K562 (cell line): ENCODE results near the gene MEX3D. TPM values are rescaled to one million over a fixed set of nuclear protein-coding genes. Genes with fewer than 3 reads are reported as not detected.
A peak's percentile ranks its signal among the peaks of the same experiment; 100 is the strongest.

Experiments used
- ATAC-seq: fragments of 200-7000 bp; cut with Tn5 transposase; 3 replicates; pipeline ENCODE4 v1.9.1; 2020; ENCODE audit warnings: moderate library complexity
- BruUV-seq: library from RNA; stranded (reverse); fragments of 400-500 nt; replicated peaks from 2 replicates; lab custom pipeline; 2021; lab: Mats Ljungman, UMichigan
- CTCF ChIA-PET: fragments of 300-600 bp; formaldehyde crosslinking; extraction: SDS; loops from one replicate; lab custom pipeline; 2021; ENCODE audit warnings: low intra/inter-chr PET ratio; lab: Yijun Ruan, JAX
- POLR2A ChIA-PET: fragments of 300-600, 350-650 bp; sonication (Branson Sonifier 250); formaldehyde crosslinking; extraction: SDS; loops from one replicate; lab custom pipeline; 2021; ENCODE audit warnings: antibody characterized with exemption, inconsistent platforms; lab: Yijun Ruan, JAX
- DNase-seq, 4 experiments: peaks; one replicate each; pipeline versions ENCODE4 v3.0.0 to v3.0.0-alpha.2; 2011 to 2018; ENCODE audit warnings: low spot score in 3 of 4, mixed read lengths in 3 of 4; ENCODE audit errors: extremely low read depth in 1 of 4
- FAIRE-seq: peaks from 2 replicates; lab custom pipeline; 2011; peaks lifted over from hg19 to GRCh38; lab: Jason Lieb, UNC
- H2AFZ ChIP-seq: 2 replicates; pipeline ENCODE4 v1.6.0; 2011; ENCODE audit warnings: low read depth, low read length, control low read depth, inconsistent platforms
- H3K27ac ChIP-seq: fragments of 200-600 bp; 3 replicates; pipeline ENCODE4 v1.8.0; 2011; ENCODE audit warnings: low read depth, mild to moderate bottlenecking, control low read depth, inconsistent platforms, low read length, moderate library complexity, mixed read lengths; ENCODE audit errors: extremely low read depth
- H3K27me3 ChIP-seq, 2 experiments: fragments of 300-600 bp in 1 of 2; 2 replicates in 1 of 2; 3 replicates in 1 of 2; pipeline versions ENCODE4 v1.6.0 to v1.8.0; 2011; ENCODE audit warnings: inconsistent platforms in 2 of 2, low read length in 2 of 2, mild to moderate bottlenecking in 1 of 2, mixed read lengths in 1 of 2, moderate library complexity in 1 of 2; ENCODE audit not compliant: control insufficient read depth in 2 of 2, insufficient read depth in 2 of 2
- H3K36me3 ChIP-seq: fragments of 300-600 bp; 3 replicates; pipeline ENCODE4 v1.8.0; 2011; ENCODE audit warnings: mild to moderate bottlenecking, low read length, inconsistent platforms; ENCODE audit not compliant: control insufficient read depth, insufficient read depth
- H3K4me1 ChIP-seq, 2 experiments: fragments of 200-600 bp in 1 of 2; replicated peaks in 1 of 2; 2 replicates in 1 of 2; 3 replicates in 1 of 2; pipeline versions ENCODE4 v1.5.1 to v1.8.0; 2011; ENCODE audit warnings: inconsistent platforms in 2 of 2, low read length in 2 of 2, mild to moderate bottlenecking in 1 of 2, mixed read lengths in 1 of 2, moderate library complexity in 1 of 2; ENCODE audit not compliant: control insufficient read depth in 2 of 2, insufficient read depth in 2 of 2
- H3K4me2 ChIP-seq: 2 replicates; pipeline ENCODE4 v1.6.1; 2011; ENCODE audit warnings: low read length, control low read depth, inconsistent platforms, mixed read lengths; ENCODE audit not compliant: insufficient read depth
- H3K4me3 ChIP-seq: fragments of 200-600 bp; sonication (generic), shearing (Covaris generic); 2 replicates; pipeline ENCODE4 v1.5.1; 2016; ENCODE audit warnings: control low read depth, inconsistent platforms
- H3K79me2 ChIP-seq: fragments of 200-600 bp; 3 replicates; pipeline ENCODE4 v1.8.0; 2011; ENCODE audit warnings: low read length, inconsistent platforms; ENCODE audit not compliant: control insufficient read depth, insufficient read depth
- H3K9ac ChIP-seq, 2 experiments: 2 replicates each; pipeline versions ENCODE4 v1.6.0 to v1.6.1; 2011; ENCODE audit warnings: low read depth in 2 of 2, low read length in 2 of 2, control low read depth in 1 of 2, inconsistent platforms in 1 of 2, mild to moderate bottlenecking in 1 of 2, mixed read lengths in 1 of 2; ENCODE audit not compliant: insufficient read depth in 1 of 2
- H3K9me1 ChIP-seq: one replicate; pipeline ENCODE4 v1.6.0; 2011; ENCODE audit warnings: inconsistent platforms, mild to moderate bottlenecking, low read length, moderate library complexity; ENCODE audit not compliant: control insufficient read depth, insufficient read depth
- H3K9me3 ChIP-seq: replicated peaks from 2 replicates; pipeline ENCODE4 v1.5.1; 2011; ENCODE audit warnings: low read depth, low read length, inconsistent platforms; ENCODE audit not compliant: control insufficient read depth, insufficient read depth
- H4K20me1 ChIP-seq: replicated peaks from 2 replicates; pipeline ENCODE4 v1.6.1; 2011; ENCODE audit warnings: low read length, inconsistent platforms, mixed read lengths; ENCODE audit not compliant: control insufficient read depth, insufficient read depth
- BRD9 ChIP-seq: fragments of 450-650 bp; IDR thresholded peaks from 2 replicates; pipeline ENCODE4 v1.6.1; 2018; ENCODE audit warnings: low read depth; ENCODE audit not compliant: partially characterized antibody
- FOSL1 ChIP-seq: fragments of 200-800 bp; sonication (Bioruptor generic); conservative IDR thresholded peaks from 2 replicates; pipeline ENCODE4 v1.6.1; 2016; ENCODE audit warnings: missing genetic modification characterization, missing compliant biosample characterization
- MYNN ChIP-seq, 2 experiments: sonication (generic); formaldehyde crosslinking in 1 of 2; IDR thresholded peaks; 2 replicates each; pipeline versions ENCODE4 v1.5.0 to v1.6.1; 2016 to 2020; ENCODE audit warnings: antibody characterized with exemption in 1 of 2, missing genetic modification reagents in 1 of 2
- PHB2 ChIP-seq: fragments of 450-650 bp; IDR thresholded peaks from 2 replicates; pipeline ENCODE4 v1.6.1; 2017; ENCODE audit warnings: low read depth
- POLR2A ChIP-seq: fragments of 450-650 bp; conservative IDR thresholded peaks from 2 replicates; pipeline ENCODE4 v1.6.1; 2016
- POLR2B ChIP-seq: fragments of 450-650 bp; IDR thresholded peaks from 2 replicates; pipeline ENCODE4 v1.6.1; 2018; ENCODE audit warnings: low read depth; ENCODE audit not compliant: partially characterized antibody
- POLR2G ChIP-seq: fragments of 200-400 bp; formaldehyde crosslinking; IDR thresholded peaks from 2 replicates; pipeline ENCODE4 v1.6.1; 2017; ENCODE audit warnings: low read depth, mild to moderate bottlenecking, antibody characterized with exemption, low read length, moderate library complexity
- SP2 ChIP-seq: IDR thresholded peaks from 2 replicates; pipeline ENCODE4 v1.6.1; 2011; ENCODE audit warnings: mild to moderate bottlenecking, low read depth, low read length, moderate library complexity; ENCODE audit not compliant: poor library complexity, severe bottlenecking; ENCODE audit errors: extremely low read depth
- SUPT5H ChIP-seq: fragments of 450-650 bp; IDR thresholded peaks from 2 replicates; pipeline ENCODE4 v1.6.1; 2016
- WGBS: fragments of 100-300 bp; shearing (Covaris generic); methylation state at CpG from one replicate; pipeline ENCODE4 v1.1.6; 2016; ENCODE audit warnings: low coverage, mixed read lengths; ENCODE audit not compliant: insufficient coverage; ENCODE audit errors: missing lambda C conversion rate; 5-methylcytosine and 5-hydroxymethylcytosine counted together
- in situ Hi-C: fragments of 300-500 bp; cut with MboI; formaldehyde crosslinking; loops from 4 replicates; pipeline ENCODE4 v1.15.0; 2018; ENCODE audit warnings: inconsistent platforms, mixed read lengths
- intact Hi-C: fragments of 100-400 bp; cut with micrococcal nuclease; formaldehyde crosslinking; loops from 2 replicates; pipeline ENCODE4 v1.14.2; 2022
- polyA plus RNA-seq, 8 experiments: library from polyadenylated mRNA; depleted of rRNA in 4 of 8; stranded (reverse) in 5 of 8; unstranded in 3 of 8; fragments of >200 nt; fragmentation: Nextera tagmentation in 2 of 8; fragmentation: Illumina TruSeq in 1 of 8; extraction: Ambion mirVana in 2 of 8; extraction: Trizol in 1 of 8; gene quantifications; 2 replicates each; pipeline versions ENCODE4 v1.2.1 to v1.2.3, GENCODE V29; 2011 to 2014; ENCODE audit warnings: inconsistent platforms in 1 of 8, missing spikeins in 1 of 8
- total RNA-seq, 7 experiments: library from RNA; depleted of rRNA in 6 of 7; stranded (reverse); fragments of >200 nt in 6 of 7; fragmentation: Illumina TruSeq in 2 of 7; extraction: Trizol in 2 of 7; gene quantifications; 2 replicates each; pipeline versions ENCODE4 v1.2.1 to v1.2.3, GENCODE V29; 2011 to 2021; ENCODE audit warnings: low replicate concordance in 1 of 7

The MEX3D gene
- total and polyA plus RNA-seq, 9 of the 15 experiments (the other 6 are each of a cell fraction or from before 2014, with no cell fraction given): 1.7 to 39.3 (median 5.7) TPM

DNA sequence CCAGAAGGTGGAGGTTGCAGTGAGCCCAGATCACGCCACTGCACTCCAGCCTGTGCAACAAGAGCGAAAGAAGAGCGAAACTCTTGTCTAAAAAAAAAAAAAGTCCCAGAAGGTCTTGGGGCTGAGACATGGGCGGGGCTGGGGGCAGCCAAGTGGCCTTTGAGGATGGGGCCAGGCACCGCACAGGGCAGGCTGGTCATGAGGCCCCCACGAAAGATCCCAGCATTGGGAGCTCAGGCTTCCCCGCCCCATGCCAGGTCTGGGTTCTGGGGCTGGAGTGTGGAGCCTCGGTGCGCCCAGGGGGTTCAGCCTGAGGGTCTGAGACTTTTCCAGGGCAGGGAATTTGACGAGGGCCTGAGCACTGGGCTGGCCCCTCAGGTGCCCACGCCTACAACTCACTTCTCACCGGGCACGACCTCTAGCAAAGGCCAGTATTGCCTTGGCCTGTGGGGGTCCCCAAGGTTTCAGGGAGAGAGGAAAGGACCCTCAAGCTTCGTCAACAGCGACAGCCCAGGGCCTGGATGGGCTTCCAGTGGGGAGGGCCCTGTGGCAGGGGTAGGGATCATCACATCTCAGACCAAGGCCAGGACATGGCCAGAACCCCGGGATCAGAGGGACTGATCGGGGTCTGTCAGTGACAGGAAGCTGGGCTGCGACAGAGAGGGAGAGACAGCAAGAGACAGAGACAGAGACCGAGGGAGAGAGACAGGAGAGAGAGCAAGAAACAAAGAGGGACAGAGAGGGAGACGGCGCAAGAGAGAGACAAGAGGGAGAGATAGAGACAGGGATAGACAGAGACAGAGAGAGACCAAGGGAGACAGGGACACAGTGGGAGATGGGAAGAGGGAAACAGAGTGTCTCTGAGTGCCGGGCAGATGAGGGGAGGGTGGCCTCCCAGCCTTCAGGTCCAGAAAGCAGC is 7.5 kb upstream of the MEX3D start:
- intact Hi-C loops: no loop called here
- no peak overlapping the region for H3K4me2 ChIP-seq

More for the DNA sequence above, 7.5 kb upstream of the MEX3D start:
- ATAC-seq (peak; percentile 22), FAIRE-seq (no peak), DNase-seq (peak in 1 of 4 experiments; percentile 7)
- Histone ChIP-seq H3K9me3 (no peaks in the 10 kb centered on the region), H3K79me2 (no peaks in the 10 kb centered on the region), H3K4me3 (no peak overlapping the region), H3K27me3 (no peaks in the 10 kb centered on the region), H4K20me1 (no peaks in the 10 kb centered on the region; the same call in 1 of the 2 replicates), H3K36me3 (peaks cover 41% of the 10 kb centered on the region; the same call in 1 of the 3 replicates), H3K9ac (peak overlapping the region in 1 of 2 experiments; percentile 33; a peak in 2 of 4 replicates), H3K27ac (no peak overlapping the region), H2AFZ (no peak overlapping the region), H3K4me1 (peaks cover 7 to 47% of the 10 kb centered on the region in 2 experiments; a peak in 3 of 5 replicates), H3K9me1 (no peaks in the 10 kb centered on the region)
- POLR2A ChIA-PET: interaction anchor here (0.6 to 4.0 kb wide), 2 partner anchors 15 to 123 kb away, joined by 3 to 40 read pairs; partner anchors contain the start of gene MBD3
- CTCF ChIA-PET: no interaction called here
- TF ChIP-seq FOSL1 (tag): no peak
- no peak for TF ChIP-seq SP2
- TF ChIP-seq MYNN (IDR thresholded peaks at IDR 0.05): peak; percentile 68; the same call in 1 of the 2 replicates
- no peak for TF ChIP-seq MYNN (CRISPR knock-in tag; IDR thresholded peaks at IDR 0.05)
- peak; percentile 63 for TF ChIP-seq SUPT5H
- TF ChIP-seq POLR2A: peak; percentile 59
- TF ChIP-seq BRD9: no peak
- TF ChIP-seq POLR2G: peak; percentile 22; the same call in 1 of the 2 replicates
- TF ChIP-seq PHB2: no peak
- peak; percentile 45 for TF ChIP-seq POLR2B
- in situ Hi-C loops: no loop called here
- BruUV-seq: no TSS peak
- 71% methylated on average over 17 of the region's 22 CpGs for WGBS
